Activated CD4-positive, alpha-beta T cell treated with anti-CD3 and anti-CD28 coated beads, Interleukin-10, Interleukin-2, amounts not matched to agents 100 ng/mL and 50 ng/mL, durations not matched to agents 16 hours and 8 hours (primary cell): ENCODE data around the gene FAM20B.

Experiments
- DNase-seq: peaks from one replicate; pipeline ENCODE4 v3.0.0-alpha.2; 2020

FAM20B gene

GRCh38 chr1:179053486-179053885, 27.8 kb downstream of the FAM20B start:
- no peak for DNase-seq

GRCh38 chr1:179055937-179056336, 30.2 kb downstream of the FAM20B start:
- DNase-seq, result no peak

- no peak for DNase-seq
Observed at GRCh38 chr1:179058487-179059483, 33.1 kb downstream of the FAM20B start.

GRCh38 chr1:179061360-179062282, 35.9 kb downstream of the FAM20B start:
- DNase-seq, result no peak

- no peak for DNase-seq
Observed at GRCh38 chr1:179066471-179066870, 40.8 kb downstream of the FAM20B start.

GRCh38 chr1:179077396-179077795, 51.7 kb downstream of the FAM20B start:
- DNase-seq, result no peak

GRCh38 chr1:179079113-179079761, 53.5 kb downstream of the FAM20B start:
- peak; percentile 74 for DNase-seq

- peak; percentile 25 for DNase-seq
Observed at GRCh38 chr1:179080866-179081686, 55.4 kb downstream of the FAM20B start.

- DNase-seq, result peak; percentile 95
Observed at GRCh38 chr1:179081687-179082332, 56.1 kb downstream of the FAM20B start, which contains the start of gene TOR3A. Gene TOR3A (plus strand): TSS chr1:179082070. CDS start chr1:179082129, 59 bp downstream.

- DNase-seq, result peak; percentile 48
Observed at GRCh38 chr1:179082333-179082998, 56.8 kb downstream of the FAM20B start.

GRCh38 chr1:179082999-179083335, 57.3 kb downstream of the FAM20B start:
- peak; percentile 51 for DNase-seq

- no peak for DNase-seq
Observed at GRCh38 chr1:179083533-179083932, 57.8 kb downstream of the FAM20B start.

GRCh38 chr1:179087665-179088064, 62.0 kb downstream of the FAM20B start:
- DNase-seq, result no peak

GRCh38 chr1:179089827-179090482, 64.3 kb downstream of the FAM20B start:
- no peak for DNase-seq

GRCh38 chr1:179090522-179090921, 64.8 kb downstream of the FAM20B start:
- DNase-seq, result no peak

- DNase-seq, result no peak
Observed at GRCh38 chr1:179090923-179091322, 65.2 kb downstream of the FAM20B start.

GRCh38 chr1:179091691-179092165, 66.0 kb downstream of the FAM20B start:
- no peak for DNase-seq

- DNase-seq, result no peak
Observed at GRCh38 chr1:179092896-179093461, 67.3 kb downstream of the FAM20B start.

- DNase-seq, result no peak
Observed at GRCh38 chr1:179094818-179095217, 69.1 kb downstream of the FAM20B start.

- no peak for DNase-seq
Observed at GRCh38 chr1:179095377-179095776, 69.7 kb downstream of the FAM20B start.
